CD14-positive monocyte (primary cell): ENCODE results near the gene TMEM30B. TPM values are rescaled to one million over a fixed set of nuclear protein-coding genes. Genes with fewer than 3 reads are reported as not detected.

ENCODE experiments used
- DNase-seq, 3 donors: peaks; one replicate each; pipeline ENCODE4 v3.0.0-alpha.2; 2011 to 2022
- H2AFZ ChIP-seq: 2 replicates; pipeline ENCODE4 v1.6.0; 2012; ENCODE audit warnings: mild to moderate bottlenecking, low read depth, low read length, inconsistent platforms; ENCODE audit not compliant: insufficient read depth, poor library complexity, severe bottlenecking
- H3K27ac ChIP-seq, 2 donors: 1 replicate in 1 of 2; 2 replicates in 1 of 2; pipeline ENCODE4 v1.5.1; 2012 to 2013; ENCODE audit warnings: low read length in 2 of 2, control low read depth in 1 of 2, inconsistent platforms in 1 of 2, low read depth in 1 of 2, mild to moderate bottlenecking in 1 of 2
- H3K27me3 ChIP-seq, 2 donors: one replicate each; pipeline versions ENCODE4 v1.6.0 to v1.6.1; 2011 to 2013; ENCODE audit warnings: low read length in 2 of 2; ENCODE audit not compliant: control insufficient read depth in 2 of 2, insufficient read depth in 2 of 2
- H3K36me3 ChIP-seq, 2 donors: replicated peaks in 1 of 2; 1 replicate in 1 of 2; 2 replicates in 1 of 2; pipeline versions ENCODE4 v1.5.1 to v1.6.1; 2012 to 2013; ENCODE audit warnings: low read length in 2 of 2, control low read depth in 1 of 2, inconsistent platforms in 1 of 2, mild to moderate bottlenecking in 1 of 2; ENCODE audit not compliant: insufficient read depth in 2 of 2, control insufficient read depth in 1 of 2
- H3K4me1 ChIP-seq, 2 donors: 1 replicate in 1 of 2; 2 replicates in 1 of 2; pipeline versions ENCODE4 v1.5.1 to v1.6.1; 2012 to 2013; ENCODE audit warnings: low read length in 2 of 2, control low read depth in 1 of 2, inconsistent platforms in 1 of 2, mild to moderate bottlenecking in 1 of 2, moderate library complexity in 1 of 2; ENCODE audit not compliant: insufficient read depth in 2 of 2, control insufficient read depth in 1 of 2
- H3K4me2 ChIP-seq: replicated peaks from 2 replicates; pipeline ENCODE3; 2012; ENCODE audit warnings: low read length, moderate library complexity, mild to moderate bottlenecking; ENCODE audit not compliant: poor library complexity, severe bottlenecking; ENCODE audit errors: extremely low read depth
- H3K4me3 ChIP-seq, 3 experiments: fragments of 200-600 bp in 1 of 3; sonication (generic) in 1 of 3; replicated peaks in 1 of 3; 1 replicate in 2 of 3; 2 replicates in 1 of 3; pipeline ENCODE4 v1.5.1; 2011 to 2013; ENCODE audit warnings: low read length in 3 of 3, mild to moderate bottlenecking in 3 of 3, control low read depth in 2 of 3, low read depth in 2 of 3, inconsistent platforms in 1 of 3, moderate library complexity in 1 of 3
- H3K79me2 ChIP-seq: 2 replicates; pipeline ENCODE4 v1.6.0; 2012; ENCODE audit warnings: mild to moderate bottlenecking, control low read depth, inconsistent platforms, low read length, moderate library complexity; ENCODE audit not compliant: insufficient read depth
- H3K9ac ChIP-seq: 2 replicates; pipeline ENCODE4 v1.6.0; 2017; ENCODE audit warnings: low read length, mild to moderate bottlenecking; ENCODE audit not compliant: insufficient read depth, poor library complexity, severe bottlenecking
- H3K9me3 ChIP-seq, 2 donors: replicated peaks in 1 of 2; 1 replicate in 1 of 2; 2 replicates in 1 of 2; pipeline versions ENCODE4 v1.5.1 to v1.6.1; 2012 to 2013; ENCODE audit warnings: low read length in 2 of 2, control low read depth in 1 of 2; ENCODE audit not compliant: control insufficient read depth in 1 of 2, insufficient read depth in 1 of 2
- H4K20me1 ChIP-seq: 2 replicates; pipeline ENCODE4 v1.6.0; 2012; ENCODE audit warnings: mild to moderate bottlenecking, low read length, control low read depth, moderate library complexity; ENCODE audit not compliant: insufficient read depth
- H3K27ac Mint-ChIP-seq, 7 donors: one replicate each; pipeline ENCODE4 v1.8.0; 2020; ENCODE audit warnings: mild to moderate bottlenecking in 7 of 7, mixed read lengths in 7 of 7, moderate library complexity in 6 of 7, inconsistent platforms in 2 of 7
- H3K27me3 Mint-ChIP-seq, 3 donors: one replicate each; pipeline ENCODE4 v1.8.0; 2021 to 2022; ENCODE audit warnings: low read depth in 3 of 3, mild to moderate bottlenecking in 3 of 3, mixed read lengths in 3 of 3, moderate library complexity in 3 of 3, inconsistent platforms in 1 of 3
- H3K36me3 Mint-ChIP-seq, 2 donors: one replicate each; pipeline ENCODE4 v1.8.0; 2020; ENCODE audit warnings: mixed read lengths in 2 of 2, inconsistent platforms in 1 of 2, mild to moderate bottlenecking in 1 of 2
- H3K4me1 Mint-ChIP-seq: one replicate; pipeline ENCODE4 v1.8.0; 2020; ENCODE audit warnings: mild to moderate bottlenecking, mixed read lengths
- H3K4me3 Mint-ChIP-seq, 2 donors: one replicate each; pipeline ENCODE4 v1.8.0; 2020; ENCODE audit warnings: mild to moderate bottlenecking in 2 of 2, mixed read lengths in 2 of 2, moderate library complexity in 1 of 2
- H3K9me3 Mint-ChIP-seq, 7 donors: one replicate each; pipeline ENCODE4 v1.8.0; 2020 to 2022; ENCODE audit warnings: mixed read lengths in 7 of 7, mild to moderate bottlenecking in 6 of 7, moderate library complexity in 6 of 7, inconsistent platforms in 2 of 7
- CTCF ChIP-seq: fragments of 200-600 bp; IDR thresholded peaks from one replicate; pipeline ENCODE4 v1.8.0; 2022; ENCODE audit warnings: antibody characterized with exemption, mild to moderate bottlenecking
- WGBS: methylation state at CpG from one replicate; pipeline ENCODE4 v1.1.5; 2013; ENCODE audit warnings: missing lambda C conversion rate; ENCODE audit not compliant: insufficient coverage; 5-methylcytosine and 5-hydroxymethylcytosine counted together
- intact Hi-C, 2 donors: fragments of 100-400 bp; cut with micrococcal nuclease; formaldehyde crosslinking; loops; one replicate each; pipeline versions ENCODE4 v1.15.0 to v1.15.1; 2023
- polyA plus RNA-seq, 3 donors: library from polyadenylated mRNA; depleted of rRNA in 1 of 3; unstranded in 2 of 3; stranded (reverse) in 1 of 3; fragments of 300-500 nt in 2 of 3; fragments of >200 nt in 1 of 3; fragmentation: Illumina TruSeq in 2 of 3; gene quantifications; 1 replicate in 2 of 3; 2 replicates in 1 of 3; pipeline ENCODE4 v1.2.3, GENCODE V29; 2012 to 2021

The TMEM30B gene
- polyA plus RNA-seq, 3 donors: not detected

GRCh38 chr14:61300754-61301153 lies 19.6 kb upstream of the TMEM30B start:
- H3K9me3 Mint-ChIP-seq: peaks cover 0 to 11% (median 7%) of the 10 kb centered on the region in 7 donors
- Histone ChIP-seq H3K36me3 (no peaks in the 10 kb centered on the region), H3K79me2 (no peaks in the 10 kb centered on the region), H2AFZ (no peak overlapping the region), H3K4me1 (no peaks in the 10 kb centered on the region), H3K4me3 (no peak overlapping the region), H3K27ac (no peak overlapping the region), H3K9ac (no peak overlapping the region), H3K4me2 (no peak overlapping the region), H3K9me3 (peaks cover 0 to 9% of the 10 kb centered on the region in 2 donors), H4K20me1 (no peaks in the 10 kb centered on the region), H3K27me3 (no peaks in the 10 kb centered on the region)
- WGBS: 100% methylated on average over 2 of the region's 7 CpGs
- DNase-seq: no peak
- no peak for TF ChIP-seq CTCF
- intact Hi-C loops: no loop called here
- no peak overlapping the region for H3K27ac Mint-ChIP-seq
- H3K4me3 Mint-ChIP-seq: no peak overlapping the region
- H3K27me3 Mint-ChIP-seq: peaks cover 2 to 3% (median 3%) of the 10 kb centered on the region in 3 donors
- H3K36me3 Mint-ChIP-seq: no peaks in the 10 kb centered on the region
- no peaks in the 10 kb centered on the region for H3K4me1 Mint-ChIP-seq

GRCh38 chr14:61300209-61300608 lies 19.1 kb upstream of the TMEM30B start:
- Histone ChIP-seq H3K27ac (no peak overlapping the region), H3K27me3 (no peaks in the 10 kb centered on the region), H3K36me3 (no peaks in the 10 kb centered on the region), H3K9me3 (peaks cover 0 to 8% of the 10 kb centered on the region in 2 donors), H4K20me1 (no peaks in the 10 kb centered on the region), H3K4me1 (no peaks in the 10 kb centered on the region), H3K4me2 (no peak overlapping the region), H3K79me2 (no peaks in the 10 kb centered on the region), H3K9ac (no peak overlapping the region), H3K4me3 (no peak overlapping the region), H2AFZ (no peak overlapping the region)
- no peaks in the 10 kb centered on the region for H3K4me1 Mint-ChIP-seq
- intact Hi-C loops: no loop called here
- H3K9me3 Mint-ChIP-seq: peaks cover 0 to 9% (median 4%) of the 10 kb centered on the region in 7 donors
- H3K27me3 Mint-ChIP-seq: peaks cover 2 to 3% (median 3%) of the 10 kb centered on the region in 3 donors
- TF ChIP-seq CTCF: no peak
- DNase-seq: no peak
- no peak overlapping the region for H3K4me3 Mint-ChIP-seq
- H3K36me3 Mint-ChIP-seq: no peaks in the 10 kb centered on the region
- no peak overlapping the region for H3K27ac Mint-ChIP-seq
- no CpG with 5 or more reads among the region's 2 CpGs for WGBS
